Right lobe of liver (tissue), 4 donors: ENCODE measurements around the gene PTPRN2.

ENCODE experiments used
- POLR2A ChIP-seq: fragments of 450-650 bp; IDR thresholded peaks from one replicate; pipeline ENCODE4 v1.6.1; 2017; ENCODE audit warnings: antibody characterized with exemption, mild to moderate bottlenecking
- TF ChIP-seq, protein P1 (sequence below), 4 donors: fragments of 200-600 bp in 3 of 4; fragments of 450-650 bp in 1 of 4; IDR thresholded peaks; one replicate each; pipeline versions ENCODE4 v1.5.1 to v1.8.0; 2016 to 2022; ENCODE audit warnings: antibody characterized with exemption in 4 of 4, mild to moderate bottlenecking in 2 of 4
- donor health status: DM: no; HTN: no; CAD: no.
- donor health status: DM: no; HTN: no; CAD: no.
- donor health status: DM: no; HTN: yes; CAD: no.

DNA sequence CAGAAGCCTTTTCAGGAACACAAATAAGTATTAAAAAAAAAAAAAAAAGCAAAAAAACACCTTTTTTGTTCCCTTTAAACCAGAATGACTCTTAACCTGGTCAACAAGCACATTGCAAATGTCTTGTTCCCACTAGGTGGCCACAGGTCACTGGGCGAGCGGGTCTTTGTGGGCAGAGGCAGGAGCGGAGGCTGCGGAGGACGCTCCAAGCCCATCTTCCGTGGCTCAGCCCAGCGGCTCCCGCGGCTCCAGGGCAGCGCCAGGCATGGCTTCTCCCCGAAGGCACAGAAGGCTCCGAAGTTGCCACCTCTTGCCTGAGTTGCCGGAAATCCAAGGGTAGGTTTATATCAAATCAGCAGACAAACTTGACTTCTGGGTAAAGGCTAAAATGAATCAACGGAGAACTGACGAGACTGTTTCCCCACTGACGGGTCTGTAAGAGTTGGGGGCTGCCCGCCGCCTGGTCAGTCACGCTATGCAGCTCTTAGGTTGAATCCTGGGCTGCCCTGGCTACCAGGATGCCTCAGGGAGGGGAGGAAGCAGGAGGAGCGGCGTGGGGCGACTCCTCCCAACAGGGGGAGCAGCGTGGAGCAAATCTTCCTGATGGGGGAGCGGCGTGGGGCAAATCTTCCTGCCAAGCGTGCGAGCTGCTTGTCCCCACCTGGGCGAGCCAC is 144.5 kb downstream of the PTPRN2 start:
- TF ChIP-seq, protein P1, sequence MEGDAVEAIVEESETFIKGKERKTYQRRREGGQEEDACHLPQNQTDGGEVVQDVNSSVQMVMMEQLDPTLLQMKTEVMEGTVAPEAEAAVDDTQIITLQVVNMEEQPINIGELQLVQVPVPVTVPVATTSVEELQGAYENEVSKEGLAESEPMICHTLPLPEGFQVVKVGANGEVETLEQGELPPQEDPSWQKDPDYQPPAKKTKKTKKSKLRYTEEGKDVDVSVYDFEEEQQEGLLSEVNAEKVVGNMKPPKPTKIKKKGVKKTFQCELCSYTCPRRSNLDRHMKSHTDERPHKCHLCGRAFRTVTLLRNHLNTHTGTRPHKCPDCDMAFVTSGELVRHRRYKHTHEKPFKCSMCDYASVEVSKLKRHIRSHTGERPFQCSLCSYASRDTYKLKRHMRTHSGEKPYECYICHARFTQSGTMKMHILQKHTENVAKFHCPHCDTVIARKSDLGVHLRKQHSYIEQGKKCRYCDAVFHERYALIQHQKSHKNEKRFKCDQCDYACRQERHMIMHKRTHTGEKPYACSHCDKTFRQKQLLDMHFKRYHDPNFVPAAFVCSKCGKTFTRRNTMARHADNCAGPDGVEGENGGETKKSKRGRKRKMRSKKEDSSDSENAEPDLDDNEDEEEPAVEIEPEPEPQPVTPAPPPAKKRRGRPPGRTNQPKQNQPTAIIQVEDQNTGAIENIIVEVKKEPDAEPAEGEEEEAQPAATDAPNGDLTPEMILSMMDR (IDR thresholded peaks at IDR 0.05) = no peak
- no peak for TF ChIP-seq POLR2A
